ENCODE results near the gene SNX15. TPM values are rescaled to one million over a fixed set of nuclear protein-coding genes. Genes with fewer than 3 reads are reported as not detected.

The SNX15 gene
- total RNA-seq, 2 donors from 2014 or later = 14.2 to 16.4 TPM

DNA sequence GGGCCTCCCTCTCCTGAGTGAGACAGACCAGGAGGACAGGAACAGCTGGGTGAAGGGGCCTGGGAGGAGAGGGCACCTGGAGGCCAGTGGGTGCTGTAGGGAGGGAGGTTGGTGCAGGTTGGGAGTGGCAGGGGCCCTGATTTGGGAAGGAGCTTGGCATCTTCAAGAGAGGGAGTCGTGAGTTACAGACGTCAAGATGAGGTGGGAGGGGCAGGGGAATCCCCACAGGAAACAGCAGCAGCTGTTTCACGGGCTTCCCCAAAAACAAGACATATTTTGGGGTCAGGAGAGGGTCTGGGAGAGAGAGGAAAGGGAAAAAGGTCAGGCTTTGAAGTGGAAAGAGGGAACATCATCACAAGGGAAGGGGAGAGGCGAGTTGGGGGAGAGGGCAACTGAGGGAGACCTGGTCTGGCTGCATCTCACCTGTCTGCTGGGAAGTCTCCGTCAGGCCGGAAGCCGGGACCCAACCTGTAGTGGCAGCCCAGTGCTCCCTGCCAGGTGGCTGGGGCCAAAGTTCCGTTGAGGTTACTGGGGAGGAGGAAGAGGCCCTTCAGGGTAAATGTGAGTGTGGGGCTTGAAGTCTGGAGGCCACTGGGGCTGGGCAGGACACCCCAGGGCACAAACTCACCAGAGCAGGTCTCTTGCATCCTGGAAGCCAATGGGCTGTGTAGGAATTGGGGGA is 26.7 kb downstream of the SNX15 start:
- Histone ChIP-seq H3K4me3 (ENCODE audit: low read length) (no peak overlapping the region), H3K9ac (ENCODE audit: extremely low read depth, low read length, poor library complexity, severe bottlenecking) (no peak overlapping the region), H3K27me3 (ENCODE audit: control insufficient read depth, insufficient read depth, low read length, poor library complexity, severe bottlenecking) (no peaks in the 10 kb centered on the region), H3K9me3 (ENCODE audit: control insufficient read depth, low read length) (no peaks in the 10 kb centered on the region), H3K36me3 (ENCODE audit: control insufficient read depth, insufficient read depth, low read length) (no peaks in the 10 kb centered on the region), H3K4me1 (ENCODE audit: control insufficient read depth, insufficient read depth, low read length) (no peaks in the 10 kb centered on the region), H3K27ac (ENCODE audit: low read depth, low read length) (no peak overlapping the region)
- peaks cover 4% of the 10 kb centered on the region for H3K27me3 Mint-ChIP-seq (ENCODE audit: insufficient read depth)
- H3K36me3 Mint-ChIP-seq (ENCODE audit: low read depth) = no peaks in the 10 kb centered on the region
- no peaks in the 10 kb centered on the region for H3K9me3 Mint-ChIP-seq
- no peak for TF ChIP-seq CTCF (conservative IDR thresholded peaks at IDR 0.05)
- H3K4me3 Mint-ChIP-seq = no peak overlapping the region
- H3K4me1 Mint-ChIP-seq = no peaks in the 10 kb centered on the region
- no peak for DNase-seq
- no peak overlapping the region for H3K27ac Mint-ChIP-seq
- 82 to 84% methylated on average over 4 to 8 of the region's 8 CpGs for WGBS, 2 experiments (ENCODE audit: insufficient coverage in 1 of 2, insufficient read length in 1 of 2)

GRCh38 chr11:65055538-65055937 is 28.3 kb downstream of the SNX15 start:
- no peaks in the 10 kb centered on the region for H3K9me3 ChIP-seq (ENCODE audit: control insufficient read depth, low read length)
- 92 to 100% methylated on average over 1 of the region's 1 CpG for WGBS, 2 experiments (ENCODE audit: insufficient coverage in 1 of 2, insufficient read length in 1 of 2)
- no peak overlapping the region for H3K27ac ChIP-seq (ENCODE audit: low read depth, low read length)
- no peaks in the 10 kb centered on the region for H3K36me3 Mint-ChIP-seq (ENCODE audit: low read depth)
- no peak overlapping the region for H3K27ac Mint-ChIP-seq
- H3K27me3 ChIP-seq (ENCODE audit: control insufficient read depth, insufficient read depth, low read length, poor library complexity, severe bottlenecking) = no peaks in the 10 kb centered on the region
- no peak overlapping the region for H3K4me3 ChIP-seq (ENCODE audit: low read length)
- no peak overlapping the region for H3K9ac ChIP-seq (ENCODE audit: extremely low read depth, low read length, poor library complexity, severe bottlenecking)
- peaks cover 8% of the 10 kb centered on the region for H3K27me3 Mint-ChIP-seq (ENCODE audit: insufficient read depth)
- H3K4me1 ChIP-seq (ENCODE audit: control insufficient read depth, insufficient read depth, low read length) = no peaks in the 10 kb centered on the region
- H3K9me3 Mint-ChIP-seq = no peaks in the 10 kb centered on the region
- no peak for TF ChIP-seq CTCF (conservative IDR thresholded peaks at IDR 0.05)
- H3K4me1 Mint-ChIP-seq = no peaks in the 10 kb centered on the region
- H3K36me3 ChIP-seq (ENCODE audit: control insufficient read depth, insufficient read depth, low read length) = no peaks in the 10 kb centered on the region
- H3K4me3 Mint-ChIP-seq = no peak overlapping the region
- no peak for DNase-seq

- Histone ChIP-seq H3K4me3 (ENCODE audit: low read length) (no peak overlapping the region), H3K27me3 (ENCODE audit: control insufficient read depth, insufficient read depth, low read length, poor library complexity, severe bottlenecking) (no peaks in the 10 kb centered on the region), H3K9me3 (ENCODE audit: control insufficient read depth, low read length) (no peaks in the 10 kb centered on the region), H3K4me1 (ENCODE audit: control insufficient read depth, insufficient read depth, low read length) (no peaks in the 10 kb centered on the region), H3K9ac (ENCODE audit: extremely low read depth, low read length, poor library complexity, severe bottlenecking) (no peak overlapping the region), H3K36me3 (ENCODE audit: control insufficient read depth, insufficient read depth, low read length) (no peaks in the 10 kb centered on the region), H3K27ac (ENCODE audit: low read depth, low read length) (no peak overlapping the region)
- Mint-ChIP-seq H3K27ac (no peak overlapping the region), H3K9me3 (no peaks in the 10 kb centered on the region), H3K36me3 (ENCODE audit: low read depth) (no peaks in the 10 kb centered on the region), H3K4me3 (no peak overlapping the region), H3K4me1 (no peaks in the 10 kb centered on the region), H3K27me3 (ENCODE audit: insufficient read depth) (peaks cover 8% of the 10 kb centered on the region)
- DNase-seq = no peak
- WGBS, 2 experiments (ENCODE audit: insufficient coverage in 1 of 2, insufficient read length in 1 of 2) = 86 to 100% methylated on average over 4 to 6 of the region's 6 CpGs
- TF ChIP-seq CTCF (conservative IDR thresholded peaks at IDR 0.05) = no peak
These were observed 29.8 kb downstream of the SNX15 start for GRCh38 chr11:65056999-65057398.

Measured in endodermal cell (in vitro differentiated cells).